CD4-positive, alpha-beta T cell treated with Interleukin-4 for 4 hours (primary cell): Measurements from ENCODE around the gene ZNF354B.
"Not testable (repeated sequence)": the region's sequence is repeated elsewhere in the genome, so short reads cannot be mapped to it uniquely, and the experiment has no call there.

ENCODE experiments used
- DNase-seq: peaks from one replicate; pipeline ENCODE4 v3.0.0-alpha.2; 2020

ZNF354B gene

DNA sequence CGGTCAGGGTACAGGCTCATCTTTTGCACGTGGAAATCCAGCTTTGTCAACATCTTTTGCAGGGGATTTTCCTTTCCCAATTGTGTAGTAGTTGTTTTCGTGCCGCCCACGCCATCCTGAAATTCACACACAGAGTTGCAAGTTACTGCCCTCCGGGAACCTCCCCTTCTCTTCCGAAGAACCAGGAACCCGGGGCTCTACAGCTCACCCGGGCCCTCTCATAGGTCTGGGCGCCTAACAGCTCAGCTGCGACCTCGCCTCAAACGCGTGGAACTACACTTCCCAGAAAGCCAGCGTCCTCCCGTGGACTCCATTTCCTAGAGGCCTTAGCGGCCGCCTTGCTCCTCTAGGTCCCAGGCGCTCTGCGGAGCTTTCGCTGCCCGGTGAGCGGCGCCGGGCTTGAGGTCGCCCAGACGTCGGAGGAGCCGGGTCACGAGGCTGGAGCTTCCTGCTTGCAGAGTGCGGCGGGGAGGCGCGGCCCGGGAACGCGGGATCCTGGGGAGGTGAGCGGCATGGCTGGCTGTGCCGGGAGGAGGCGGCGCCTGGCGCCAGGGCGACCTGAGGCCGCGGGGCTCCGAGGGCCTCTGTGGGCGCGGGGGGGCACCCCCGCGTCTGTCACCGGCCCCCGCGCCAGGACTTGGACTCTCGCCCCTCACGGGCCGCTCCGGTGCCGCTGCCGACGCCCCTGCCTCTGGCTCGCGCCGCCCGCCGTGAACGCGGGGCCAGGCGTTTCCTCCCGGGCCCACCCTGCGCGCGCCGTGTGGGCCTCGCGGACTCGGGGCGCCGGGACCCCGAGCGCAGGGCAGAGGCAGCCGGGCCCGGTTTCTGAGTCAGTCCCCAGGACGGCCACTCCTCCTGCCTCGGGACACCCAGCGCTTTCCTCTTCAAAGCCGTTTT, at the start of gene ZNF354B:
Gene ZNF354B, plus strand, starts transcription at position 329 of the 897 bp plus-strand sequence. CDS start 1,095 bp downstream, outside the sequence.
- DNase-seq = peak; percentile 91

DNA sequence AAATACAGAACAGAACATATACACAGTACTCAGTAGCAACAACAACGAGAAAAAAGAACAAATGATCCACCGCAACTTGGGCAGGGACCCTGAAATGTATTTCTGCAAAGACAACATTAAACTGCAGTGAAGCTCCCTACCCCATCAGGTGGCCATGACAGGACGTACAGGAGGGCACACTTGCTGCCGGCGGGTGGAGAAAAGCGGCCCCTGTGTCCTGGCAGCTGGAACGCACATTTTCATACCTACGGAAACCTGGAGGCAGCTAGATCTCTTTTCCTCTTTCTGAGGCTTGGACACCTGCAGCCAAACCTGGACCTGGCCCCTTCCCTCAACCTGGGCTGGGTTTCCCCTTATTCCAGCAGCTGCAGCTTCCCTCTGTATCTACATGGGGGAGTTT, 42.2 kb upstream of the ZNF354B start:
- DNase-seq = no peak

DNA sequence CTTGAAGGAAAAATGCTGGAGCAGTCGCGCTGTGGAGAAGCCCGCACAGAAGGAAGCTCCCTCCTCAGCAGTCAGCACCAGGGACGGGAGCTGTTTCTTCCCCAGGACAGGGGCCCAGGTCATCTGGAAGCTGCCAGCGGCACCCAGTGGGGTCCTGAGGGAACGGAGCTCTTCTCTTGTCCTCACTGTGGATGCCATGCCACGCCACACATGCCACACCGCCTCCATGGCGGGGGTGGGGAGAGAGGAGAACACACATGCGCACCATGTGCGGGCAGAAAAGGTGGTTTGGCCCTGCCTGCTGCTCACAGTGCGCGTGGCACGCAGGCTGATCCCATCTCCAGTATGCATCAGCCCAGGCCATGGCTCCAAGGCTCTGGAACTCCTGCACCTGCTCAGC, 41.7 kb upstream of the ZNF354B start:
- no peak for DNase-seq

DNA sequence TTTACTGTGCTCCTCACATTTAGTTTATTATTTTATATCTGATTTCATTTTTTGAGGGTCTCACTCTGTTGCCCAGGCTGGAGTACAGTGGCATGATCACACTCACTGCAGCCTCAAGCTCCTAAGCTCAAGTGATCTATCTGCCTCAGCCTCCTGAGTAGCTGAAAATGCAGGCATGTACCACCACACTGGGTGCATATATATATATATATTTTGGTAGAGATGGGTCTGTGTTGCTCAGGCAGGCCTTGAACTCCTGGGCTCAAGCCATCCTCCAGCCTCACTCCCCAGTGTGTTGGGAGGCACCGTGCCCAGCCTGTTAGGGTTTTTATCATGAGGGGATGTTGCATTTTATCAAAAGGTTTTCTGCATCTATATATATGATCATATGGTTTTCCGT, 39.8 kb upstream of the ZNF354B start:
- DNase-seq = no peak

DNA sequence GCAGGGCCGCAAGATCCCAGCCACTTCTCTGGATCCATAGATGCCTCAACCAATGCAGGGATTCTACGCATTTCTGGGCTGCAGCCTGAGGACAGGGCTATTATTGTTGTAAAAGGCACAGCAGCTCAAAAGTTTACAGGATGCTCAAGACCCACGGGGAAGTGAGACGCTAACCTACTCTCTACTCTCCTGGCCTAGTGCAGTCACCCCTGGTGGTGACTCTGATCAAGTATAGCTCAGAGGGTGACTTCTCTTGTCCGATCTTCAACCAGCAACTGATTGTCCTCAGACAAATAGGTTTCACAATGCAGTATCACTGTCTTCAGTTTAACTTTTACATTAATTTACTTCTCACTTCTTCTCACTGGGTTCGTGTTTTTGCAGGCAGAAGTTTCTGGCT, 34.3 kb upstream of the ZNF354B start:
- no peak for DNase-seq

DNA sequence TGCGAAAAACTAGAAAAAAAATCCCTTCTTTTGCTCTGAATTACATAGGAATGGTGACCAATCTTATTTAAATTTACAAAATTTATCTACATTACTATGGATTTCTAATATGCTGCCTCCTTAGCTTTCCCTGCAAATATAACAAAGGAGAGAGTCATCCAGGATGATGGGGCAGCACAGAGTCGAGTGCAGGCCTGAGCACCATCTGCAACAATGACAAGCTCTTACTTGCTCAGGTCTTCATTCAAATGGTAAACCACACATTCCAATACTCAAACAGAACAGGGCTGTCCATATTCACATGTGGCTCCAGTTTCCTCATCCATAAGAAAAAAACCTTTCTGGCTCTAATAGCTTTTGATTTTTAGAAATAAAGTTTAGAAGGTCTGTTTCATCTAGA, 33.5 kb upstream of the ZNF354B start:
- no peak for DNase-seq

DNA sequence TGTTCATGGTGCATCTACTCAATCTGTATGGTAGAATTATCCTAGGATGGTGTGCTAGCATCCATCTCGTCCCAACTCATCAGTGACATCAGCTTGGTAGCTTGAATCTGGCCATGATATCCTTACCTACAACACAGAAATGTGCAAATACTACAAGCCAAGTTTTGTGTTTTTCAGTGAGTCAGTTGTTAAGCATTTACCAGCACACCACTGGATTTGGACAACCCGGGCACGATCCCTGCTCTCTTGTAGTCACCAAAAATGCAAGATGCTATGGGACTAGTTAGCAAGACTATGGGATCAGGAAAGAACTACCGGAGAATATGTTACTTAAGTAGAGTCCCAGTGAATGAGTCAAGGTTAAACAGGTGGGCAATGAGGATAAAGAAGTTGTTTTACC, 32.1 kb upstream of the ZNF354B start:
- DNase-seq = no peak

DNA sequence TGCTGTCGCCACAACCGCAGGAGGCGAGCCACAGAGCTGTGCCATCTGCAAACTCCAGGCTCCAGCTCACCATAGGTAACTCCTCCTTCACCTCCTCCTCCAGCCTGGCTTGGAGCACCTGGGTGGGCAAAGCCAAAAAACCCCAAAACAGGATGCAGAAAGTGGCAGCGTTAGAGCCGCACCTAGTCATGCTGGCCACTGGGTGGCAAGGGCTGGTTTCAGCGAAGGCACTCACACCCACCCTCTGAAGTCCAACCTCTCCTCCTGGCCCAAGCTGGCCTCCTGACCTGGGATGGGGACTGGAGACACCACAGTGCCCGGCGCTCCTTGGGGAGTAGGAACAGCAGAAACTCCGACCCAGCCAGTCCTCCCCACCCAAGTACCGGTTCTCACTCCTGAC, 28.7 kb upstream of the ZNF354B start:
- DNase-seq = no peak

DNA sequence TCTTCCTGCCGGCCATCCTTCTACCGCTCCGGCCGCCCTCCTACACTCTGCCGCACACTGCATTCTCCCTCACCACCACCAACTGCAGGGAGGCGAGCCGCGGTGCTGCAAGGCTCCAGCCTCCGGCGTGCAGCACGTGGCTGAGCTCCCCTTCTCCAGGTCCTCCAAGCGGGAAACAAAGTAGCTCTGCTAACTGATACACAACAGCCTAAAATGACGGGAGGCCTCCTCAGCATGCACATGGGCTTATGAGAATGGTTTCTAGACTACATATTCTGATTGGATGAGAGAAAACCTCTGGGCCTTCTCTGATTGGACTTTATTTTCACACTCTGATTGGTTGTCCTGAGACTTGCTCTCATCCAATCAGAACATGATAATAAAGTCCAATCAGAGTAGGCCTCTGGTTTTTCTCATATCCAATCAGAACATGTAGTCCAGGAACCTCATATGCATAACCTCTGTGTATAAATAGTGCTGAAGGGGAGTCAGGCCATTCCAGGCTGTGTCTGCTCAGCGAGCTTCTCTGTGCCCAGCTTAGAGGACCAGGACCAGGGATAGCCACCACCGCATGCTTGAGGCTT, 27.0 kb upstream of the ZNF354B start:
- DNase-seq = no peak

DNA sequence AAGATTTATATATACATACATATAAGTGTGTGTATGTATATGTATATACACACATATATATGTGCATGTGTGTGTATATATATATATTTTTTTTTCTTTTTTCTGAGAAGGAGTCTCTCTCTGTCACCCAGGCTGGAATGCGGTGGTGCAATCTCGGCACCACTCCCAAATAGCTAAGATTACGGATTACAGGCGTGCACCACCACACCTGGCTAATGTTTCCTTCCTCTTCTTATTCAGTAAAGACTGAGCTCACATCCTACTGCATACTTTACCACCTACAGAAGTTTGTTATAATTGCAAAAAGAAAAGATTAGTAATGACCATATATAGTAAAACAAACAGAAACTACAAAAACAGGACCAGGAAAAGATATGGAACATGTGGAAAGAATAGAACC, 23.1 kb upstream of the ZNF354B start:
- DNase-seq = no peak

DNA sequence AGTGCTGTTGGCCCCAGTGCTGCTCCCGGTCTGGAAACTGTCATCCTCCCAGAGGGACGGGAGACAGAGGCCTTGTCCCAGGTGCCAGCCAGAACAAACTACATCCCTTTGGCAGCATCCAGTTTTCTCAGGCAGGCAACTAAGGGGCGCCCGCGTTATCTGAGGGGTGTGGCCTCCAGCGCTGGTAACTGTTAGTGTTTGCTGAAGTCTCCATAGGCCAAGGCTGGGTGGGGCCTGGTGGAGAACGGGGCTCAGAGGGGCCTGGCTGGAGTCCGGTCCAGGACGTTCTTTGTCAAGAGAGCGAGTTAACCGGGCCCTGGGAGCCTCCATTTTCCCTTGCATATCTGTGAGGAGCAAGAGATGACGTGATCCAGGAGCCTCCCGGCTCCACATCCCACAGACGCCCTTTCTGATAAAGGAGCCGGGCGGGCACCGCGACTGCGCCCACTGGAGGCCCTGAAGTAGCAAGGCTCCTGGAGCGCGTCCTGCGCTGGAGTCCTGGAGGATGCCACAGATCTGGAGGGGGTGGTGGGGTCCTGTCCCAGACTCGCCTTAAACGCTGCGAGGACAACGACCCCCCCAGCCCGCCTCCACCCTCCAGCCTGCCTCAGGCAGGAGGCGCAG, 20.9 kb upstream of the ZNF354B start:
- DNase-seq = not testable (repeated sequence)

DNA sequence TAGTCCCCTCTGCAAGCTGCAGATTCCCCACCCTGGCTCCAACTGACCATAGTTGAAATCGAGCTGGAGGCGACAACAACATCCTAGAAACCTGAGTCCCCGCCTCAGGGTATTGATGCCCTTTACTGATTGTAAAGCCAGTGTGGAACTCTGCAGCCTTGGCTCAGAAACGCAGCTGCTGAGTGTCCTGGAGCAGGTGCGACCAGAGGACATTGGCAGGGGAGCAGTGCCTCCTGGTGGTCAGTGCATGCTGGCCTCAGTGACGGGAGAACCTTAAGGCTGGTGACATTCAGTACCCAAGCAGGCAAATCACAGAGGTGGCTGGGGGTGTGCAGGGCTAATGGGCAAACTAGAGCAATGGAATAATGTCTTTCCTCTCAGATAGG, 20.4 kb upstream of the ZNF354B start:
- DNase-seq = peak; percentile 35

DNA sequence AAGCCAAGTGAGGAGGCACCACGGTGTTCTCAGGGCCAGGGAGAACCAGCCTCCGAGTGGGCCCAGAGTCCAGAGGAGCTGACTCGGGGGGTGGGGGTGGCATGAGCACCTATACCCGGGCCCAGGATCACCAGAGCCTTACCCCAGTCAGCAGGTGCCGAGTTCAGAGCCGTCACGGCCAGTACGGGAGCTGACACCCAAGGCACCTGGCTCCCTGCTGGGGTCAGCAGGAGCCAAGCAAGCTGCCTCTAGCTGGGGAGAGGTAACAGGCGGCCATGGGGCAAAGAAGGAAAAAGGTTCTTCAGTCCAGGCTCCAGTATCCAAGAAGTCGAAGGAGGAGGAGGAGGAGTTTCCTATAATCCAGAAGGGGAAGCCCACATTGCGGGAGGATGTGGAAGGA, 19.4 kb upstream of the ZNF354B start:
- not testable (repeated sequence) for DNase-seq

DNA sequence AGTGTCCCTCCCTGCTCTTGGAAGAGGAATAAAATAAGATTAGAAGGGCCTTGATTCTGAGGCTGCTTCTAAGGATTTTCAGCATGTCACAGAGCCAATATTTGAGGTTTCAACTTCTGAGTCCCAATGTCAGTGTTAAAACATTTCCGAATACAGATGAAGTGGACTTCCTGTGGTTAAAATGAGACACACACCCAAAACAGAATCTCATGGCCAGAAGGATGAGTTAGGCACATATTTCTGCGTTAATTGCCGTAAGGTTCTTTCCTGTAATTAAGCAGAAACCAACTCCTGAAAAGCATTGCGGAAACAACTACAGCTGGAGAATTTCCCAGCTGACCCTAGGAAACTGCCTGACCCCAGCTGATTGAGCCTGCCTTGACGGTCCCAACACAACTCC, 10.4 kb upstream of the ZNF354B start:
- DNase-seq = no peak

DNA sequence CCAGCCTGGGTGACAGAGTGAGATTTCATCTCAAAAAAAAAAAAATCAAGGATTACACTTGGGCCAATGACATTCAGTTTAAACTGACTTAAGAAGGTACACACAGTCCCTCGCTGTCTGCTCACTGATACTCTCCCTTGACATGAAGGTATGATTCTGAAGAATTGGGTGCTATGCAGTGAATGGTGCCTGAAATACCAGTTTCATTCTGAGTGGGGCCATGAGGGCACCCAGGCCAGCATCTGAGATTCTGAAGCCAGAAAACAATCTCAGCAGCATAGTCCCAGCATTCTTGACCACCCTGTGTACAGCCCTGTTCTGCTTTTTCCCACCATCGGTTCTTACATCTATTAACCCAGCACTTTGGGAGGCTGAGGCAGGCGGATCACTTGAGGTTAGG, 7.8 kb upstream of the ZNF354B start:
- no peak for DNase-seq

DNA sequence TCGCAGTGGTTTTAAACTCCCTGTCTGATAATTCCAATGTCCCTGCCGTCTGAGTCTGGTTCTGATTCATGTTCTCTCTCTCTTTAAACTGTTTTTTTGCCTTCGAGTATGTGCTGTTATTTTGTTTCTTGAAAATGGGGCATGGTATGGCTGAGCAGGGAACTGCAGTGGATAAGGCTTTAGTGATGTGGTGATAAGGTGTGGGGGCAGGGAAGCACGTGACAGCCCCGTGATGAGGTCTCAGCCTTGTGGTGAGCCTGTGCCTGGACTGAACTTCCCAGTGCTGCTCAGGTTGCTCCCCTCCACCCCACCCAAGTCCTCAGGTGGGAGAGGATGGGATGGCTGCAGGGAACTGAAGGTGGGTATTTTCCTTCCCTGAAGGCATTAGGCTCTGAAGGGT, 5.5 kb upstream of the ZNF354B start:
- DNase-seq = no peak

DNA sequence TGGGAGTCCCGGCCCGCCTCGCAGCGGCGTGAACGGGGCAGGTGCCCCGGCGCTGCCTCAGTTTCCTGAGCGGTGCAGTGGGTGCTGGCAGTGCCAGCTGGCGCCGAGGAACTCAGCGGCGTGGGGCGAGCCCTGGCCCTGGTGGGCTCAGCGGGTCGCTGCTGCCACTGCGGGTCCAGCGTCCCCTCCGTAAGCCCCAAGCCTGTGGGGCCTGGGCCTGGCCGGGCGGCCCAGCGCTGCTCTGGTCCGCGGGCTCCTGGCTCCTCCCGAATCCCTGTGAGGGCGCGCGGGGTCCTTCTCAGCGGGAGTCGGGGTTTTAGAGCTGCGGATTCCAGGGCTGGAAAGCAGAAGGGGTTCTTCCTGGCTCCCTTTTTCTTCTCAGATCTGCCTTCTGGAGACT, 862 bp downstream of the ZNF354B start:
- not testable (repeated sequence) for DNase-seq

DNA sequence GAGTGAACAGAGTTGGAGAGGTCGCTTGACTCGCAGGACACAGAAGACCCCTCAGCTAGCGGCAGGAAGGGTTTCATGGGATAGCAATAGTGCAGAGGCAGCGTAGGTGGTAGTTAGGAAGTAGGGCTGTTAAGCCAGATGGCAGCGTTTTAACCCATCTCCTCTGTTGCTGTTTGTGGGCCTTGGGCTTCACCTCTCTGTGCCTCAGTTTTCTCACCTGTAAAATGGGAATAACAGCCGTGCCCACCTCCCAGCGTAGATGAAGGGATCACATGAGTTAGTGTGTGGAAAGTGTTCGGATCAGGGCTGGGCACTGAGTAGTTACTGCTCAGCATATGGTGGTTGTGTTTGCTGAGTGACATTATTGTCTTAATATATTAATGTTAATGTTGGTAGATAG, 1.9 kb downstream of the ZNF354B start:
- DNase-seq = no peak

DNA sequence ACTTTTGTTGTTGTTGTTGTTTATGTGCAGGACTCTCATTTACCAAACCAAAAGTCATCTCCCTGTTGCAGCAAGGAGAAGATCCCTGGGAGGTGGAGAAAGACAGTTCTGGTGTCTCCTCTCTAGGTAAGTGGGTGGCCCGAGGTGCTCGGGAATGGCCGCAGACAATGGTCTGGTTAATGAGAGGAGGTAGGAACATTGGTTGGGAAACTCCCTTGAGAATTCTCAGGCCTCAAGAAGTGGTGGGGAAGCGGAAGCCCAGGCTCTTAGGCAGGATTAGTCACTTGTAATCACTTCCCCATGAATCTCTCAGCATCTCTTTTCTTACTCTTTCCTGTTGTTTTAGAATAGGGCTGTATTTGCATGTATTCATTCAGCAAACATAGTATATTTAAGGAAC, 7.2 kb downstream of the ZNF354B start:
- DNase-seq = no peak

DNA sequence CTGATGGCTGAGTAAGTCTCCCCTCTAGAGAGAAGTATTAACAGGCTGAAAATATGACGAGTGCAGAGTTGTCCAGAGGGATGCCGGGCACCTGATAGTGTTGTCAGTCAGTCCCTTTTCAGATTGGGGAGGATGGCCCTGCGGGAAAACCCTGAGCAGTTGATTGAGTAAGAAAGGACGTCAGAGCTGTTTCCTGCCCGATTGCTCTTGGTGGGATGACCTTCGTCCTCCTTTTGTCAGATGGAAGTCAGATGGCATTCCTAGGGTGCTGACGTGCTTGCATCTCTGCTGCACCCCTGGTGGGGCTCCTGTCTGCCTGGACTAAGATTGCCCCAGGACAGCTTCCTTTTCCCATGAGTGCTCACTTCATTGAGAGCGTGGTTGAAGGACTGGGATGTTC, 9.8 kb downstream of the ZNF354B start:
- DNase-seq = no peak

DNA sequence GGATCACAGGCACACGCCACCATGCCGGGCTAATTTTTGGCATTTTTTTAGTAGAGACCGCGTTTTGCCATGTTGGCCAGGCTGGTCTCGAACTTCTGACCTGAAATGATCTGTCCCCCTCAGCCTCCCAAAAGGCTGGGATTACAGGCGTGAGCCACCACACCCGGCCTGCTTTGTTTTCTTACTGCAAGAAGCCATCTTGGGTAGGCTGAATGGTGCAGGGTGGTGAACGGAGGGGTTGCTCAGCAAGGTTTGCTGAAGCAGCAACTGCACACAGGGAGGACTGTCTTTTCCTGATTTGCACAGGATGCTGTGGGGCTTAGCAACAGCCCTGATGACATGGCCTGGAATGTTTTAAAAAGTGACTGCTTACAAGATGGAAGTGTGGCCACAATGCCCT, 10.7 kb downstream of the ZNF354B start:
- DNase-seq = no peak

DNA sequence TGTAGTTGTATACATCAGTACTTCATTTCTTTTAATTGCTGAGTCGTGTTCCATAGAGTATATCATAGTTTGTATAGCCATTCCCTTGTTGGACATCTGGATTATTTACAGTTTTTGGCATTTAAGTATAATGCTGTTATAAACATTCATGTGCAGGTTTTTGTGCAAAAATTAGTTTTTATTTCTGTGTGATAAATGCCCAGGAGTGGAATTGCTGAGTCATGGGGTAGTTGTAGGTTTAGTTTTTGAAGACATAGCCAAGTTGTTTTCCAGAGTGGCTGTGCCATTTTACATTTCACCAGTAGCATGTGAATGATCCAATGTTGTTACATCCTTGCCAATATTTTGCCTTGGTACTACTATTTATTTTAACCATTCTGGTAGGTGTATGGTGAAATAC, 12.5 kb downstream of the ZNF354B start:
- no peak for DNase-seq

DNA sequence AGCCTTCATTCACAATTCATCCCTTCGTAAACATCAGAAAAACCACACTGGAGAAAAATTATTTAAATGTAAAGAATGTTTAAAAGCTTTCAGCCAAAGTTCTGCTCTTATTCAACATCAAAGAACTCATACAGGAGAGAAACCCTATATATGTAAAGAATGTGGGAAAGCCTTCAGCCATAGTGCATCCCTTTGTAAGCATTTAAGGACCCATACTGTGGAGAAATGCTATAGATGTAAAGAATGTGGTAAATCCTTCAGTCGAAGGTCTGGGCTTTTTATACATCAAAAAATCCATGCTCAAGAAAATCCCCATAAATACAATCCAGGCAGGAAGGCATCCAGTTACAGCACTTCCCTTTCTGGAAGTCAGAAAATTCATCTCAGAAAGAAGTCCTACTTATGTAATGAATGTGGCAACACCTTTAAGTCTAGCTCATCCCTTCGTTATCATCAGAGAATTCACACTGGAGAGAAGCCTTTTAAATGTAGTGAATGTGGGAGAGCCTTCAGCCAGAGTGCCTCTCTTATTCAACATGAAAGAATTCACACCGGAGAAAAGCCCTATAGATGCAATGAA, 23.5 kb downstream of the ZNF354B start:
- DNase-seq = not testable (repeated sequence)
